A549 (cell line): ENCODE data around the gene MVD. TPM values are rescaled to one million over a fixed set of nuclear protein-coding genes. Genes with fewer than 3 reads are reported as not detected.
A peak's percentile ranks its signal among the peaks of the same experiment; 100 is the strongest.

Source experiments
- ATAC-seq, 2 experiments: fragments of 200-7000 bp in 1 of 2; fragments of >200 bp in 1 of 2; cut with Nextera tagmentation in 1 of 2; cut with Tn5 transposase in 1 of 2; 3 replicates each; pipeline versions ENCODE4 v1.8.0 to v1.9.1; 2018 to 2020; ENCODE audit warnings: mild to moderate bottlenecking in 1 of 2, moderate library complexity in 1 of 2
- CTCF ChIA-PET: fragments of 300-600 bp; sonication (Branson Sonifier 250); formaldehyde crosslinking; extraction: SDS; loops from one replicate; lab custom pipeline; 2021; ENCODE audit warnings: antibody characterized with exemption, inconsistent platforms; lab: Yijun Ruan, JAX
- POLR2A ChIA-PET: fragments of 350-600 bp; formaldehyde crosslinking; extraction: SDS; loops from one replicate; lab custom pipeline; 2021; ENCODE audit warnings: antibody characterized with exemption, inconsistent platforms; lab: Yijun Ruan, JAX
- DNase-seq, 2 experiments: peaks; one replicate each; pipeline versions ENCODE4 v3.0.0 to v3.0.0-alpha.2; 2011 to 2016; ENCODE audit warnings: low read depth in 1 of 2, low spot score in 1 of 2
- FAIRE-seq: peaks from 2 replicates; lab custom pipeline; 2011; peaks lifted over from hg19 to GRCh38; lab: Jason Lieb, UNC
- H3K27ac ChIP-seq, 2 experiments: fragments of >200 bp; sonication (Bioruptor Twin); formaldehyde crosslinking; 3 replicates each; pipeline ENCODE4 v1.5.1; 2016 to 2017
- H3K4me1 ChIP-seq: fragments of >200 bp; sonication (Bioruptor Twin); formaldehyde crosslinking; 3 replicates; pipeline ENCODE4 v1.6.1; 2016
- H3K4me2 ChIP-seq: fragments of >200 bp; sonication (Bioruptor Twin); formaldehyde crosslinking; 3 replicates; pipeline ENCODE4 v1.6.1; 2016
- H3K4me3 ChIP-seq: fragments of >200 bp; sonication (Bioruptor Twin); formaldehyde crosslinking; 3 replicates; pipeline ENCODE4 v1.5.1; 2016
- H3K9me3 ChIP-seq: fragments of >200 bp; sonication (Bioruptor Twin); formaldehyde crosslinking; 3 replicates; pipeline ENCODE4 v1.6.1; 2016
- CEBPB ChIP-seq, 2 experiments: fragments of >200 bp in 1 of 2; sonication (Bioruptor Twin) in 1 of 2; formaldehyde crosslinking in 1 of 2; IDR thresholded peaks; 2 replicates each; pipeline ENCODE4 v1.6.1; 2012 to 2016
- CHD4 ChIP-seq: fragments of 200-600 bp; sonication (generic); IDR thresholded peaks from 2 replicates; pipeline ENCODE4 v1.6.1; 2016; ENCODE audit warnings: antibody characterized with exemption, mild to moderate bottlenecking, borderline replicate concordance
- EP300 ChIP-seq, 2 experiments: fragments of >200 bp; sonication (Bioruptor Twin); formaldehyde crosslinking; IDR thresholded peaks; 2 replicates in 1 of 2; 3 replicates in 1 of 2; pipeline ENCODE4 v1.6.1; 2016 to 2017
- GATA3 ChIP-seq: IDR thresholded peaks from 2 replicates; pipeline ENCODE4 v1.6.1; 2012; ENCODE audit warnings: borderline replicate concordance
- HDAC2 ChIP-seq: fragments of 200-600 bp; sonication (generic); IDR thresholded peaks from 2 replicates; pipeline ENCODE4 v1.6.1; 2016
- HOXA7 ChIP-seq: fragments of 250-450 bp; sonication (Bioruptor Pico); IDR thresholded peaks from 2 replicates; pipeline ENCODE4 v1.5.0; 2020; ENCODE audit warnings: mild to moderate bottlenecking, moderate library complexity
- KDM1A ChIP-seq: fragments of 200-600 bp; sonication (generic); IDR thresholded peaks from 2 replicates; pipeline ENCODE4 v1.6.1; 2016; ENCODE audit warnings: low read depth, mild to moderate bottlenecking
- KDM5A ChIP-seq: fragments of 200-600 bp; sonication (generic); IDR thresholded peaks from 2 replicates; pipeline ENCODE4 v1.6.1; 2016; ENCODE audit warnings: antibody characterized with exemption, mild to moderate bottlenecking
- MAZ ChIP-seq: fragments of 150-350 bp; IDR thresholded peaks from 2 replicates; pipeline ENCODE4 v1.6.1; 2014; ENCODE audit warnings: antibody characterized with exemption, low read depth, low read length, borderline replicate concordance
- NFE2L2 ChIP-seq: fragments of 150-350 bp; conservative IDR thresholded peaks from 2 replicates; pipeline ENCODE4 v1.6.1; 2014; ENCODE audit warnings: low read length
- PBX3 ChIP-seq: IDR thresholded peaks from 2 replicates; pipeline ENCODE4 v1.6.1; 2012
- PHF8 ChIP-seq: fragments of 200-600 bp; sonication (generic); IDR thresholded peaks from 2 replicates; pipeline ENCODE4 v1.6.1; 2016; ENCODE audit warnings: low read depth, mild to moderate bottlenecking, antibody characterized with exemption, moderate library complexity, borderline replicate concordance
- POLR2A ChIP-seq: IDR thresholded peaks from 2 replicates; pipeline ENCODE4 v1.6.1; 2012; ENCODE audit warnings: mild to moderate bottlenecking, low read length
- RARB ChIP-seq: fragments of 250-450 bp; sonication (Bioruptor Pico); IDR thresholded peaks from 2 replicates; pipeline ENCODE4 v1.8.0; 2021; ENCODE audit warnings: mild to moderate bottlenecking, moderate library complexity
- RCOR1 ChIP-seq: fragments of 150-350 bp; IDR thresholded peaks from 2 replicates; pipeline ENCODE4 v1.6.1; 2014; ENCODE audit warnings: antibody characterized with exemption, low read length, low read depth
- RFX5 ChIP-seq: fragments of 450-650 bp; IDR thresholded peaks from 2 replicates; pipeline ENCODE4 v1.7.1; 2014; ENCODE audit warnings: antibody characterized with exemption, mild to moderate bottlenecking, moderate library complexity
- SMC3 ChIP-seq: fragments of >200 bp; sonication (Bioruptor Twin); formaldehyde crosslinking; IDR thresholded peaks from 3 replicates; pipeline ENCODE4 v1.6.1; 2018; ENCODE audit warnings: inconsistent platforms
- SREBF2 ChIP-seq: fragments of 450-650 bp; IDR thresholded peaks from 2 replicates; pipeline ENCODE4 v1.6.1; 2014; ENCODE audit warnings: mild to moderate bottlenecking, moderate library complexity
- TP53 ChIP-seq: fragments of 250-450 bp; sonication (Bioruptor Pico); IDR thresholded peaks from 2 replicates; pipeline ENCODE4 v1.5.0; 2021; ENCODE audit warnings: mild to moderate bottlenecking, moderate library complexity
- USF2 ChIP-seq: fragments of 450-650 bp; IDR thresholded peaks from 2 replicates; pipeline ENCODE4 v1.6.1; 2014; ENCODE audit warnings: antibody characterized with exemption
- WGBS: methylation state at CpG from one replicate; pipeline ENCODE4 v1.1.6; 2017; ENCODE audit errors: missing lambda C conversion rate; 5-methylcytosine and 5-hydroxymethylcytosine counted together
- polyA plus RNA-seq, 4 experiments: library from polyadenylated mRNA; depleted of rRNA in 3 of 4; stranded (reverse); fragments of >200 nt; fragmentation: RNase III in 1 of 4; extraction: RNeasy Plus Mini Kit Qiagen cat#74134 plus additional on column Dnase treatment in 1 of 4; gene quantifications; 2 replicates in 3 of 4; 3 replicates in 1 of 4; pipeline ENCODE4 v1.2.3, GENCODE V29; 2011 to 2017
- TF ChIP-seq, protein P1 (sequence below): fragments of 250-450 bp; sonication (Bioruptor Pico); IDR thresholded peaks from 2 replicates; pipeline ENCODE4 v1.5.0; 2020; ENCODE audit warnings: low read depth, mild to moderate bottlenecking, moderate library complexity
- TF ChIP-seq, protein P2 (sequence below): fragments of 250-450 bp; sonication (Bioruptor Pico); IDR thresholded peaks from 2 replicates; pipeline ENCODE4 v1.5.0; 2021; ENCODE audit warnings: mild to moderate bottlenecking, moderate library complexity, borderline replicate concordance
- TF ChIP-seq, protein P3 (sequence below): IDR thresholded peaks from 2 replicates; pipeline ENCODE4 v1.6.1; 2012; ENCODE audit warnings: low read depth, borderline replicate concordance

Gene MVD
- polyA plus RNA-seq, 2 of the 4 experiments (the other 2 are of a cell fraction) = 5.8 to 43.1 TPM

GRCh38 chr16:88635671-88636319 is 27.1 kb downstream of the MVD start:
- ATAC-seq (no peak), DNase-seq (no peak), FAIRE-seq (no peak)
- no peaks in the 10 kb centered on the region for H3K4me1 ChIP-seq
- H3K9me3 ChIP-seq = no peaks in the 10 kb centered on the region
- ChIA-PET CTCF (interaction anchor here (1.6 kb wide), 1 partner anchor 13 kb away, joined by 7 read pairs; no protein-coding TSS in a partner anchor), POLR2A (no interaction called here)
- no peak overlapping the region for H3K4me3 ChIP-seq
- WGBS = 94% methylated on average over 17 of the region's 17 CpGs
- H3K4me2 ChIP-seq = no peak overlapping the region
- TF ChIP-seq PBX3 (no peak), MAZ (no peak)
- H3K27ac ChIP-seq = no peak overlapping the region

GRCh38 chr16:88634994-88635670 is 27.8 kb downstream of the MVD start:
- CTCF ChIA-PET = no interaction called here

GRCh38 chr16:88634141-88634993 is 28.5 kb downstream of the MVD start:
- Histone ChIP-seq H3K27ac (no peak overlapping the region), H3K4me1 (no peaks in the 10 kb centered on the region), H3K9me3 (no peaks in the 10 kb centered on the region), H3K4me2 (no peak overlapping the region), H3K4me3 (no peak overlapping the region)
- ChIA-PET CTCF (interaction anchor here (0.8 kb wide), 1 partner anchor 45 kb away, joined by 4 read pairs; no protein-coding TSS in a partner anchor), POLR2A (no interaction called here)
- 93% methylated on average over 71 of the region's 82 CpGs for WGBS
- no peak for ATAC-seq
- no peak for TF ChIP-seq HOXA7
- TF ChIP-seq HDAC2 = no peak
- TF ChIP-seq, protein P1, sequence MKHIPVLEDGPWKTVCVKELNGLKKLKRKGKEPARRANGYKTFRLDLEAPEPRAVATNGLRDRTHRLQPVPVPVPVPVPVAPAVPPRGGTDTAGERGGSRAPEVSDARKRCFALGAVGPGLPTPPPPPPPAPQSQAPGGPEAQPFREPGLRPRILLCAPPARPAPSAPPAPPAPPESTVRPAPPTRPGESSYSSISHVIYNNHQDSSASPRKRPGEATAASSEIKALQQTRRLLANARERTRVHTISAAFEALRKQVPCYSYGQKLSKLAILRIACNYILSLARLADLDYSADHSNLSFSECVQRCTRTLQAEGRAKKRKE (CRISPR knock-in tag) = no peak
- no peak for TF ChIP-seq KDM5A
- TF ChIP-seq RARB (CRISPR knock-in tag) = no peak
- TF ChIP-seq, protein P2, sequence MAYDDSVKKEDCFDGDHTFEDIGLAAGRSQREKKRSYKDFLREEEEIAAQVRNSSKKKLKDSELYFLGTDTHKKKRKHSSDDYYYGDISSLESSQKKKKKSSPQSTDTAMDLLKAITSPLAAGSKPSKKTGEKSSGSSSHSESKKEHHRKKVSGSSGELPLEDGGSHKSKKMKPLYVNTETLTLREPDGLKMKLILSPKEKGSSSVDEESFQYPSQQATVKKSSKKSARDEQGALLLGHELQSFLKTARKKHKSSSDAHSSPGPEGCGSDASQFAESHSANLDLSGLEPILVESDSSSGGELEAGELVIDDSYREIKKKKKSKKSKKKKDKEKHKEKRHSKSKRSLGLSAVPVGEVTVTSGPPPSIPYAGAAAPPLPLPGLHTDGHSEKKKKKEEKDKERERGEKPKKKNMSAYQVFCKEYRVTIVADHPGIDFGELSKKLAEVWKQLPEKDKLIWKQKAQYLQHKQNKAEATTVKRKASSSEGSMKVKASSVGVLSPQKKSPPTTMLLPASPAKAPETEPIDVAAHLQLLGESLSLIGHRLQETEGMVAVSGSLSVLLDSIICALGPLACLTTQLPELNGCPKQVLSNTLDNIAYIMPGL (CRISPR knock-in tag) = no peak
- no peak for TF ChIP-seq EP300 (IDR thresholded peaks at IDR 0.05)
- TF ChIP-seq SREBF2 = no peak
- no peak for TF ChIP-seq GATA3
- TF ChIP-seq RFX5 = no peak
- no peak for TF ChIP-seq POLR2A
- no peak for TF ChIP-seq USF2
- no peak for TF ChIP-seq SMC3
- TF ChIP-seq KDM1A = no peak
- TF ChIP-seq TP53 (CRISPR knock-in tag) = no peak
- DNase-seq = no peak
- FAIRE-seq = no peak

More at GRCh38 chr16:88634994-88635670, 27.8 kb downstream of the MVD start:
- H3K4me2 ChIP-seq = no peak overlapping the region
- ATAC-seq (peak; percentile 36 to 45; a peak in 3 of 6 replicates), FAIRE-seq (no peak), DNase-seq (peak in 1 of 2 experiments; percentile 36)
- POLR2A ChIA-PET = no interaction called here
- TF ChIP-seq CHD4 (no peak), POLR2A (no peak), NFE2L2 (no peak), CEBPB (IDR thresholded peaks at IDR 0.05) (no peak), RCOR1 (no peak), PHF8 (no peak)
- TF ChIP-seq, protein P3, sequence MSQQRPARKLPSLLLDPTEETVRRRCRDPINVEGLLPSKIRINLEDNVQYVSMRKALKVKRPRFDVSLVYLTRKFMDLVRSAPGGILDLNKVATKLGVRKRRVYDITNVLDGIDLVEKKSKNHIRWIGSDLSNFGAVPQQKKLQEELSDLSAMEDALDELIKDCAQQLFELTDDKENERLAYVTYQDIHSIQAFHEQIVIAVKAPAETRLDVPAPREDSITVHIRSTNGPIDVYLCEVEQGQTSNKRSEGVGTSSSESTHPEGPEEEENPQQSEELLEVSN = no peak
- TF ChIP-seq, protein P2 (CRISPR knock-in tag) = no peak
- no peaks in the 10 kb centered on the region for H3K9me3 ChIP-seq
- H3K4me3 ChIP-seq = no peak overlapping the region
- no peaks in the 10 kb centered on the region for H3K4me1 ChIP-seq
- 62% methylated on average over 25 of the region's 28 CpGs for WGBS
- H3K27ac ChIP-seq = no peak overlapping the region
